ENCODE data around the gene TAF4. TPM values are rescaled to one million over a fixed set of nuclear protein-coding genes. Genes with fewer than 3 reads are reported as not detected.

TAF4 gene
- polyA plus RNA-seq, 1 donor from 2014 or later = 10.2 TPM

- no peak overlapping the region for H3K9ac ChIP-seq (ENCODE audit: low read length)
These were observed 101.6 kb downstream of the TAF4 start for GRCh38 chr20:61963885-61964674.

GRCh38 chr20:61963149-61963548, 102.5 kb downstream of the TAF4 start:
- Histone ChIP-seq H3K4me3 (ENCODE audit: low read length) (no peak overlapping the region), H3K27ac (ENCODE audit: low read length) (no peak overlapping the region), H3K9ac (ENCODE audit: low read length) (no peak overlapping the region), H2AFZ (ENCODE audit: low read depth, low read length) (no peak overlapping the region), H3K4me2 (ENCODE audit: low read length) (no peak overlapping the region), H3K27me3 (ENCODE audit: insufficient read depth, low read depth, low read length) (no peaks in the 10 kb centered on the region), H4K20me1 (ENCODE audit: insufficient read depth) (no peaks in the 10 kb centered on the region), H3F3A (ENCODE audit: insufficient read depth, low read length, poor library complexity, severe bottlenecking) (no peaks in the 10 kb centered on the region), H3K79me2 (replicated peaks; ENCODE audit: insufficient read depth, low read length) (no peaks in the 10 kb centered on the region), H3K9me3 (ENCODE audit: low read length) (no peaks in the 10 kb centered on the region), H3K36me3 (ENCODE audit: insufficient read depth, low read length) (no peaks in the 10 kb centered on the region), H3K9me2 (ENCODE audit: insufficient read depth, low read length) (no peaks in the 10 kb centered on the region)
- TF ChIP-seq SMC3 (conservative IDR thresholded peaks at IDR 0.05; ENCODE audit: poor library complexity) (no peak), RAD21 (conservative IDR thresholded peaks at IDR 0.05) (no peak), EZH2 (IDR thresholded peaks at IDR 0.05; ENCODE audit: borderline replicate concordance, insufficient read depth, low read length, poor library complexity, severe bottlenecking) (no peak), TAF1 (IDR thresholded peaks at IDR 0.05; ENCODE audit: low read depth) (no peak), POLR2AphosphoS5 (IDR thresholded peaks at IDR 0.05) (no peak), CTCF (IDR thresholded peaks at IDR 0.05; ENCODE audit: poor library complexity, severe bottlenecking) (no peak), MXI1 (conservative IDR thresholded peaks at IDR 0.05; ENCODE audit: poor library complexity, severe bottlenecking) (no peak), REST (IDR thresholded peaks at IDR 0.05; ENCODE audit: borderline replicate concordance) (no peak), EP300 (conservative IDR thresholded peaks at IDR 0.05; ENCODE audit: poor library complexity, severe bottlenecking) (no peak)

More at GRCh38 chr20:61963885-61964674, 101.6 kb downstream of the TAF4 start:
- Histone ChIP-seq H3K4me3 (ENCODE audit: low read length) (no peak overlapping the region), H3F3A (ENCODE audit: insufficient read depth, low read length, poor library complexity, severe bottlenecking) (no peaks in the 10 kb centered on the region), H4K20me1 (ENCODE audit: insufficient read depth) (no peaks in the 10 kb centered on the region), H3K9me2 (ENCODE audit: insufficient read depth, low read length) (no peaks in the 10 kb centered on the region), H3K27me3 (ENCODE audit: insufficient read depth, low read depth, low read length) (no peaks in the 10 kb centered on the region), H3K4me2 (ENCODE audit: low read length) (no peak overlapping the region), H3K36me3 (ENCODE audit: insufficient read depth, low read length) (no peaks in the 10 kb centered on the region), H3K27ac (ENCODE audit: low read length) (no peak overlapping the region), H3K79me2 (replicated peaks; ENCODE audit: insufficient read depth, low read length) (no peaks in the 10 kb centered on the region), H3K9me3 (ENCODE audit: low read length) (no peaks in the 10 kb centered on the region), H2AFZ (ENCODE audit: low read depth, low read length) (no peak overlapping the region)
- TF ChIP-seq SMC3 (conservative IDR thresholded peaks at IDR 0.05; ENCODE audit: poor library complexity) (no peak), EZH2 (IDR thresholded peaks at IDR 0.05; ENCODE audit: borderline replicate concordance, insufficient read depth, low read length, poor library complexity, severe bottlenecking) (no peak), RAD21 (conservative IDR thresholded peaks at IDR 0.05) (no peak), TAF1 (IDR thresholded peaks at IDR 0.05; ENCODE audit: low read depth) (no peak), CTCF (IDR thresholded peaks at IDR 0.05; ENCODE audit: poor library complexity, severe bottlenecking) (no peak)
